HG02973 (cell line): Measurements from ENCODE around the gene XKR8.
"Not testable (repeated sequence)": the region's sequence is repeated elsewhere in the genome, so short reads cannot be mapped to it uniquely, and the experiment has no call there.

Experiments
- ATAC-seq: cut with Tn5 transposase; IDR thresholded peaks from one replicate; pipeline ENCODE4 v1.9.1; 2021; ENCODE audit warnings: moderate library complexity; ENCODE audit not compliant: unreplicated experiment

XKR8 gene

DNA sequence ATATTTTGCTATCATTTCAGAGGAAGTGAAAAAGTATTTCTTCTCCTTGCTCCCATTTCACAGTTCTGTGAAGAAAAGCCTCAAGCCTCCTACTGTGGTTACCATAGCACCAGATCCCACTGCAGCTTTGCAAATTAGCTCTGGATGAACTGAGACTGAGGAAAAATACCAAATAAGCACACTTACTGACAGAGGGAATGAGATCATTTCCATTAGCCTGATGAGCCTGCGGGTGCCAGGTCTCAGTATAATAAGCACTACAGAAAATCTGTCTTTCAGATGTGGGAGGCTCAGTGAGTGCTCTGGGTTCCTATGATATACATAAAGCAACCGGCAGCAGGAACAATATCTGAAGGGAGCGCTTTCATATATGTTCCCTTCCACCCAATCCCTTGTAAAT lies 21.4 kb downstream of the XKR8 start:
- ATAC-seq, result no peak

DNA sequence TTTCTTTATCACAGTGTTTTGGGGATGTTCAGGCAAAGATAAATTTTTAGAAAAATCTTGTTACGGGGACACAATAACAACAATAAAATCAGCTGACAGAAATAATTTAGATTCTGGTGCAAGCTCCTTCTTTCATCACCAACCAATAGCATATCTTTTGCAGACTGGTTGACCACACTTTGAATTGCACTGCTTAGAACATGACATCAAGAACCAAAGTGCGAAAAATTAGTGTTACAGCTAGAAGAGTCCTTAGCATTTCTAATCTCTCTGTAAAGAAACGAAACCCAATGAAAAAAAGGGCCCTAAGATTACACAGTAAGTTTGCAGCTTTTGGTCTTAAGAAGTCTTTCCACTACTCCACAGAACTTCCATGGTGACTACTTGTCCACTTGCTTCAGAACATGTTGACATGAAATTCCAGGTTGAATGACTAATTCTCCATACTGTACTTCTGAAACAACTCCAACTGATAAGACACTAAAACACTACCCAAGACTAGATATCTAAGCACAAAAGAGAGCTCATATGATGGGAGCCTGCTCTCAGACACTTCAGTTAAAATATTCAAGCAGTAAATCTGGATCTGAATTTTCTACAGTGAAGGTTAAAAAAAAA lies 31.3 kb downstream of the XKR8 start:
- ATAC-seq, result no peak

- no peak for ATAC-seq
Observed at GRCh38 chr1:27992276-27992675, 32.5 kb downstream of the XKR8 start.

GRCh38 chr1:27993241-27993640 lies 33.5 kb downstream of the XKR8 start:
- ATAC-seq, result no peak

GRCh38 chr1:27994060-27994459 lies 34.3 kb downstream of the XKR8 start:
- no peak for ATAC-seq

DNA sequence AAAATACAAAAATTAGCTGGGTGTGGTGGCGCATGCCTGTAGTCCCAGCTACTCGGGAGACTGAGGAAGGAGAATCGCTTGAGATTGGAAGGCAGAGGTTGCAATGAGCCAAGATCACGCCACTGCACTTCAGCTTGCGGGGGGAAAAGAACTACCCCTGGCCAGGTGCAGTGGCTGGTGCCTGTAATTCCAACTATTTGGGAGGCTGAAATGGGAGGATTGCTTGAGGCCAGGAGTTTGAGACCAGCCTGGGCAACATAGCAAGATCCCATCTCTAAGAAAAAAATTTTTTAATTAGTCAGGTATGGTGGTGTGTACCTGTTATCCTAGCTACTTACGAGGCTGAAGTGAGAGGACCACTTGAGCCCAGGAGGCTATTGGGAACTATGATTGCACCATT lies 34.8 kb downstream of the XKR8 start:
- not testable (repeated sequence) for ATAC-seq

GRCh38 chr1:27999055-27999454 lies 39.3 kb downstream of the XKR8 start:
- no peak for ATAC-seq

- ATAC-seq, result no peak
Observed at GRCh38 chr1:28002600-28002999, 42.8 kb downstream of the XKR8 start.

DNA sequence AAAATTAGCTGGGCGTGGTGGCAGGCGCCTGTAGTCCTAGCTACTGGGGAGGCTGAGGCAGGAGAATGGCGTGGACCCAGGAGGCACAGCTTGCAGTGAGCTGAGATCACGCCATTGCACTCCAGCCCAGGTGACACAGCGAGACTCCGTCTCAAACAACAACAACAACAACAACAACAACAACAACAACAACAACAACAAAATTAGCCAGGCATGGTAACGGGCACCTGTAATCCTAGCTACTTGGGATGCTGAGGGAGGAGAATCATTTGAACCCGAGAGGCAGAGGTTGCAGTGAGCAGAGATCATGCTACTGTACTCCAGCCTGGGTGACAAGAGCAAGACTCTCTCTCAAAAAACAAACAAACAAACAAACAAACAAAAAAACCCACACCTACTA lies 43.3 kb downstream of the XKR8 start:
- not testable (repeated sequence) for ATAC-seq

- ATAC-seq, result no peak
Observed at GRCh38 chr1:28010969-28011368, 51.2 kb downstream of the XKR8 start.
